ENCODE measurements around the gene ZC3H4. TPM values are rescaled to one million over a fixed set of nuclear protein-coding genes. Genes with fewer than 3 reads are reported as not detected.

Gene ZC3H4
- total and polyA plus RNA-seq, 2 donors (not counting 3 experiments of a cell fraction or from before 2014, with no cell fraction given): 6.2 to 63.9 TPM

DNA sequence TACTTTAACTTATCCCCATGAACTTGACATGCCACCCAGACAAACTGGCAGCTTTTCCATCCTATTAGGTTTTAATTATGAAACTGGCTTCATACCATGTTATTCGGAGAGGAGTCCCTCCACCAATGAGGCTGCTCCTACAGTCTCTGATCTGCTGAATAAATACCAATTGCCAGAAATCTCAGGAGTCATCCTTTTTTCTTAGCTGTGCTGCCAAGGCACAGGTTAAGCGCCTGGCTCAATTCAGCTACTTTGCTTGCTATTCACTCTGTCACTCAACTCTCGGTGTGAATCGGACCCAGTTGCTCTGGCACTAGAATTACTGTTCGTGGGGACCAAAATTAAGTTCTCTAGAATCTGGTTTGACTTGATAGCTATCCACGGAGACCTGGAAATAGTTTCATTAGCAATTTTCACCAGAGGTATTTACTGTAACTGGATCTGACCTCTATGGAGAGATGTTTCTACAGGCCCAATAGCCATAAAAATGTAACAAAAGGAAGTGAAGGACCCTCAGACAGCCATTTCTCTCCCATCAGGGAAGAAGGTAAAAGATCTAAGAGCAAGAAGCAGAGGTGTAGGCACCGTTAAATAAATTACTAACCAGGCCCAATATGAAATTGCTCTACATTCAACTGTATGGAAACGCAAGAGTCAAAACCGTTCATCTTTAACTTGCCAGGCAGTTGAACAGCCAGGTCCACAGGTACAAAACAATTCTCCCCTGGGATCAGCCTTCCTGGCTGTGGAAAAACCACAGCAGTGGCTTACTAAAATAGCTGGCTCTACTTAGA, 5.4 kb downstream of the ZC3H4 start:
- TF ChIP-seq EZH2 (IDR thresholded peaks at IDR 0.05; ENCODE audit: borderline replicate concordance, low read depth, low read length, severe bottlenecking) (no peak), JUN (IDR thresholded peaks at IDR 0.05; ENCODE audit: borderline replicate concordance, insufficient read depth, insufficient read length, low read depth) (no peak), POLR2AphosphoS5 (IDR thresholded peaks at IDR 0.05; ENCODE audit: insufficient read depth, low read depth, low read length) (no peak), MYC (IDR thresholded peaks at IDR 0.05; ENCODE audit: low read depth, low read length) (no peak), POLR2A (IDR thresholded peaks at IDR 0.05; ENCODE audit: low read depth, low read length) (no peak), GATA2 (IDR thresholded peaks at IDR 0.05; ENCODE audit: insufficient read depth, insufficient read length, low read depth, low read length) (no peak), FOS (IDR thresholded peaks at IDR 0.05; ENCODE audit: borderline replicate concordance, insufficient read depth, low read length) (no peak)
- TF ChIP-seq, protein P1, sequence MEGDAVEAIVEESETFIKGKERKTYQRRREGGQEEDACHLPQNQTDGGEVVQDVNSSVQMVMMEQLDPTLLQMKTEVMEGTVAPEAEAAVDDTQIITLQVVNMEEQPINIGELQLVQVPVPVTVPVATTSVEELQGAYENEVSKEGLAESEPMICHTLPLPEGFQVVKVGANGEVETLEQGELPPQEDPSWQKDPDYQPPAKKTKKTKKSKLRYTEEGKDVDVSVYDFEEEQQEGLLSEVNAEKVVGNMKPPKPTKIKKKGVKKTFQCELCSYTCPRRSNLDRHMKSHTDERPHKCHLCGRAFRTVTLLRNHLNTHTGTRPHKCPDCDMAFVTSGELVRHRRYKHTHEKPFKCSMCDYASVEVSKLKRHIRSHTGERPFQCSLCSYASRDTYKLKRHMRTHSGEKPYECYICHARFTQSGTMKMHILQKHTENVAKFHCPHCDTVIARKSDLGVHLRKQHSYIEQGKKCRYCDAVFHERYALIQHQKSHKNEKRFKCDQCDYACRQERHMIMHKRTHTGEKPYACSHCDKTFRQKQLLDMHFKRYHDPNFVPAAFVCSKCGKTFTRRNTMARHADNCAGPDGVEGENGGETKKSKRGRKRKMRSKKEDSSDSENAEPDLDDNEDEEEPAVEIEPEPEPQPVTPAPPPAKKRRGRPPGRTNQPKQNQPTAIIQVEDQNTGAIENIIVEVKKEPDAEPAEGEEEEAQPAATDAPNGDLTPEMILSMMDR (IDR thresholded peaks at IDR 0.05; ENCODE audit: extremely low read depth in 1 of 2, insufficient read depth in 1 of 2, low read depth in 1 of 2, low read length in 2 of 2): no peak
- TF ChIP-seq, protein P2, sequence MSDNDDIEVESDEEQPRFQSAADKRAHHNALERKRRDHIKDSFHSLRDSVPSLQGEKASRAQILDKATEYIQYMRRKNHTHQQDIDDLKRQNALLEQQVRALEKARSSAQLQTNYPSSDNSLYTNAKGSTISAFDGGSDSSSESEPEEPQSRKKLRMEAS (IDR thresholded peaks at IDR 0.05; ENCODE audit: insufficient read depth, insufficient read length): no peak
- Histone ChIP-seq H3K36me3 (ENCODE audit: control insufficient read depth in 2 of 2, extremely low read depth in 1 of 2, insufficient read depth in 2 of 2, low read length in 2 of 2) (no peaks in the 10 kb centered on the region), H3K4me2 (ENCODE audit: insufficient read depth, low read length) (peak overlapping the region; percentile 24), H3K4me1 (ENCODE audit: control insufficient read depth, extremely low read depth, insufficient read depth, low read length) (peaks cover 39% of the 10 kb centered on the region), H3K9ac (replicated peaks; ENCODE audit: extremely low read depth, insufficient read depth, low read length) (no peak overlapping the region), H3K27ac (ENCODE audit: insufficient read depth, low read depth, low read length) (peak overlapping the region; percentile 26), H3K9me1 (replicated peaks; ENCODE audit: control insufficient read depth, extremely low read depth, insufficient read depth, low read length) (no peaks in the 10 kb centered on the region), H3K79me2 (ENCODE audit: control insufficient read depth, insufficient read depth, low read length) (peaks cover 81% of the 10 kb centered on the region), H3K27me3 (ENCODE audit: control insufficient read depth in 2 of 2, insufficient read depth in 2 of 2, low read length in 2 of 2) (no peaks in the 10 kb centered on the region), H2AFZ (ENCODE audit: low read depth, low read length) (no peak overlapping the region), H3K9me3 (replicated peaks; ENCODE audit: control insufficient read depth, insufficient read depth, low read length) (no peaks in the 10 kb centered on the region), H4K20me1 (replicated peaks; ENCODE audit: control insufficient read depth, extremely low read depth, insufficient read depth, low read length) (no peaks in the 10 kb centered on the region), H3K4me3 (replicated peaks in 1 of 3; ENCODE audit: insufficient read depth in 1 of 3, low read depth in 1 of 3, low read length in 3 of 3) (no peak overlapping the region)
- DNase-seq (ENCODE audit: low read depth, low spot score) (peak; percentile 18), FAIRE-seq (no peak)
- ChIA-PET POLR2A (no interaction called here), CTCF (interaction anchor here (0.9 to 3.5 kb wide), 5 partner anchors 8 to 86 kb away, joined by 3 to 25 read pairs (median 4); no protein-coding TSS in a partner anchor)
- dilution Hi-C loops (cut with MboI; ENCODE audit: extremely low pct_ligation_motif_present, low sequenced_read_pairs) (no loop called here), intact Hi-C loops (cut with micrococcal nuclease) (no loop called here)
- BruUV-seq (replicated peaks): no TSS peak
